HG03066 (cell line): ENCODE results near the gene LTO1.

Experiments
- ATAC-seq: cut with Tn5 transposase; IDR thresholded peaks from one replicate; pipeline ENCODE4 v1.9.1; 2021; ENCODE audit warnings: low read depth; ENCODE audit not compliant: unreplicated experiment

LTO1 gene

DNA sequence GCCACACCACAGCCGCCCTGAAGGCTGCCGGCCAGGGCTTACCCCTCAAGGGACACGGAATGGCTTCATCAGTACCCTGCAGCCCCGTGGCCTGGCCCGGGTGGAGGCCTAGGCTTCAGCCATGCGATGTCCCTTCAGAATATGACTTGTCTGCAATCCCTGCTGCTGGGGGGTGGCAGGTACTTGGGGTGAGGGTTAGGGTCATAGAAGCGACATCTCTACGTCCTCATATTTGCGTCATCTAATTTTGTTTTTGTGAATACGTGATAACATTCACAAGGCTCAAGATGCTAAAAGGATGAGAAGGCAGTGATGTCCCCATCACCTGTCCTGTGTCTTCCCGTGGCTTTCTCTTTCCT is 27.8 kb downstream of the LTO1 start:
- no peak for ATAC-seq

DNA sequence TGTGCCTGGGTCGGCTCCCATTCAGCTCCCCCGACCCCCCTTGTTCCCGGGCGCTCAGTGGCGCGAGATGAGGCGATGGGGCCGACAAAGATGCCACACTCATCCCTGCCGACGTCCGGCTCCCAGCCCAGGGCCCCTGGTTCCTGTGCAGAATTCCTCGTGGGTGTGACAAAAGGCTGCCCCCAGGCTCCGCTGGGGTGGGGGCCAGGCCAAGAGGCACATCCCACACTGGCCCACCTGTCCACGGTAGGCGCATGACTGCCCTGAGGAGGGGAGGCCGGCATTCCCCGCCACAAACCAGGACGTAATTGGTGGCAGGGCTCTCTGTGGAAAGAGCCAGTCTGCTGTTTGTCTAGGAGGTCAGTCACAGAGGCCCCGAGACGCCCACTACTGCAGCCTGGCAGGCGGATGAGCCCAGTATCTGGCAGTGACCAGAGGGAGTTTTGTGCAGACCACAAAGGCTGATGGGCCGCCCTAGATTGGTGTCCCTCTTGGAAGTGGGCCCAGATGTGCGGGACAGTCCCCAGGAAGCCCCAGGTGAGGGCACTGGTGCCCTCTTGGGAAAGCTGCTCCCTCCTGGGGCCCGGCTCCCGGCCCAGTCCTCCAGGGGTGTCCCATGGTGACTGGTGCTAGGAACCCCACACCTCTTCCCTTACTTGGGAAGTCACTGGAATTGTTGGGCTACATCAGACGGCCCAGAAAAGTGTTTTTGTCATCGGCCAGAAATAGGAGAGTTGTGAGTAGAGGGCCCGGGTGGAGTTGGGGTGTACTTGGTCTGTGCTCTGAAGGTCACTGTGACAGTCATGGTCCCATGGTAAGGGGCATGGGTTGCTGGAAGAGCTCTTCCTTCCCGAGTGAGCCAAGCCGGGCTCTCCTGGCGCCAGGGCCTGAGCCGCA is 28.4 kb downstream of the LTO1 start:
- ATAC-seq, result no peak

DNA sequence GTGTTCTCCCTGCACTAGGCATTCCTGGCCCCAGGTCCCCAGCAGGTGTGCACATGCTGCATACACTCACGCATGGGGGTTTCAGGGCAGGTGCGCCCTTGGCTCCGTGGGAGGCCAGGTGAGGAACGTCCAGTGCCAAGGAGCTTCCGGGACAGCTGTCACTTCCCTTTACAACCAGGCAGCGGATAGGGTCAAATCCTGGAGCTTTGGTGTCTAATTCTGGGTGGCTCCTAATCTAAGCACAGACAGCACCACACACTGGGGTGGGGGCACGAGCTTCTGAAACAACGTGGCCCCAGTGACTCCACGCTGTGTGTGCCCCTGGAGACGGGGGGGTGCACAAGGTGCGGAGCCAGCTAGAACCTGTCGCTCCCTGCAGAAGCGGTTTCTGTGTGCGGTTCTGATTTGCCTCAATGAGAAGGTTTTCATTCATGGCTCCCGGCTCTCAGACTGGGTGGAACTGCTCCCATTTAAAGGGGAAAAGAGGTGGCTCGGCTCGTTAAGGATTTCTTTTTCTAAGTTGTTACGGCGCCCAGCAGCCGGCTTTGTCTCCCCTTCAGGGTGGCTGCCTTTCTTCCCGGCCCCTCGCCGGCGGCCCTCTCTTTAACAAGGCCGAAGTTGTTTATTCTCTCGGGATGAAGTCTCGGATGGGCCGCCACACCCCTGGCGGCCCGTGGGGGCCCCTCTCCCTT is 29.2 kb downstream of the LTO1 start:
- ATAC-seq, result no peak

DNA sequence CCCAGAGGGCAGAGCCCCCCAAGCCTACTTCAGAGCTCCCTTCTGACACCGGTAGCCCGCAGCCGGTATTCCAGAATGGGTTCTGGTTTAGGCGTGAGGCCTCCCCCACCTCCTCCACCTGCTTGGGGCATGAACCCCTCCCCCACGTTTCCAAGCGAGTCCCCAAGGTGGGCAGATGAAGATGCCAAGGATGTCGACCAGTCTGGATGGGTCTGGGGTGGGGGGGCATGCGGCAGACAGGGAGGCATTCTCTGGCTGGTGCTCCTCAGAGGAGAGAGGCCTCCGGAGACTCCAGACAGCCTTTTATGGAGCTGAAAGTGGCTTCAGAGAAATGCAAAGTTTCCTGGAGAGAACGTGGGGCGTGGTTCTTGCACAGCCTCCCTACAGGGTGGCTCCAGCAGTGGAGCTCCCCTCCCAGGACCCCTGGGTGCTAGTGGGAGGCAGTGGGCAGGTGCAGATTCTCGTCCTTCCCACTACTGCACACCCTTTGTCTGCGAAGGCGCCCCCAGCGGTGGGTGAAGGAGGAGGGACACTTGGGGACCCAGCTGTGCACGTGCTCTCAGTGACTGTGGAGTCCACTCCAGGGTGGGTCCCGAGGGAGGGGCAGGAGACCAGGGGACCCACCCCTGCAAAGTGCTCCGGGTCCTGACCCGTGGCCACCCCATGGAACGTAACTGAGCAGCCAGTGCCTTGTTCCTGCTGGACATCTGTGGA is 30.0 kb downstream of the LTO1 start:
- no peak for ATAC-seq

DNA sequence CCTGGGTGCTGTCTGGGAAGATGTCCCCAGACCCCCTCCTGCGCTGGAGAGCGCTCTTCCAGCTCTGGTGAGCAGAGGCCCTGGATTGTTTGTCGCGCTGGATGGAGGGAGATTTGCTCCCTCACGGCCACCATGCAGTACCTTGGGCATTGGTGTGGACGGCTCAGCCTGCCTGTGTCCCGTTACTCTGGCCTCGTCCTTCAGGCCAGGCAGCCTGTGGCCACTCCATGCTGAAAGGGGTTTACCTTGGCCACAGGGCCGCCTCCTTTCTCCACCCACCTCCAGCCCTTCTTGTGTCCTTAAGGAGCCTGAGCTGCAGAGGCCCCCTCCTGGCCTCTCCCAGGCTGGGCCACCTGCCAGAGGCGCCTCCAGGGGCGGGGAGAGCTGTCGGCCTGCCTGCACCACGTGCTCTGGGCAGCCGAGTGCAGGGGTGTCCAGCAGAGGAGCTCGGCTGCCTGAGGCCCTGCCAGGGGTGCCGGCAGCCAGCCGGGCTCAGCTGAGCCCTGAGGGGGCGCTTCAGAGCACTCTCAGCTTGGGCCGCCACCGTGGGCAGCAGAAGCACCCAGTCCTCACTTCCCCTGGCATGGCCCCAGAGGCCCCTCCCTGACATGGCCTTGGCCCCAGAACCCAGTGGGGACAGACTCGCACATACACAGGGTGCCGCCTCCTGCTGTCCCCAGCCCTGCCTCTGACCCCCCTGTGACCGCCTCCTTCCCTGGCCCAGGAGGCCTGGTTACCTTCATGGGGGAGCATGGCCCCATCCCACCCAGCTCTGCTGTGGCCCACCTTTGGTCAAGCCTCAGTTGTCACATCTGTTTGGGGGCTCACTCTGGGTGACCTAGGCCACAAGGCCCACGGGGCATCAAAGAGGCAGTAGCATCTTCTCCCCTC is 30.8 kb downstream of the LTO1 start:
- no peak for ATAC-seq

DNA sequence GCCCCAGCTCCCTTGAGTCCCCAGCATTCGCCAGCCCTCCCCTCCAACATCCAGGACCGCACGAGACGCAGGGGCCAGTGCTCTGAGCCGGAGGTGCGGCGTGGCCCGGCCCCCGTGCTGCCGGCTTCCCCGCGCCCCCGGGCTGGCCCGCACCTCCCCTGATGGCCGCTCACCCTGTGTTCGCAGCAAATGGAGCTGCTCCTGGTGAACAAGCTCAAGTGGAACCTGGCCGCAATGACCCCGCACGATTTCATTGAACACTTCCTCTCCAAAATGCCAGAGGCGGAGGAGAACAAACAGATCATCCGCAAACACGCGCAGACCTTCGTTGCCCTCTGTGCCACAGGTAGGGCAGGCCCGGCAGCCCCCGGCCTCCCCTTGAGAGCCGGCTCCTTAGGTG is 31.5 kb downstream of the LTO1 start:
- ATAC-seq, result no peak

DNA sequence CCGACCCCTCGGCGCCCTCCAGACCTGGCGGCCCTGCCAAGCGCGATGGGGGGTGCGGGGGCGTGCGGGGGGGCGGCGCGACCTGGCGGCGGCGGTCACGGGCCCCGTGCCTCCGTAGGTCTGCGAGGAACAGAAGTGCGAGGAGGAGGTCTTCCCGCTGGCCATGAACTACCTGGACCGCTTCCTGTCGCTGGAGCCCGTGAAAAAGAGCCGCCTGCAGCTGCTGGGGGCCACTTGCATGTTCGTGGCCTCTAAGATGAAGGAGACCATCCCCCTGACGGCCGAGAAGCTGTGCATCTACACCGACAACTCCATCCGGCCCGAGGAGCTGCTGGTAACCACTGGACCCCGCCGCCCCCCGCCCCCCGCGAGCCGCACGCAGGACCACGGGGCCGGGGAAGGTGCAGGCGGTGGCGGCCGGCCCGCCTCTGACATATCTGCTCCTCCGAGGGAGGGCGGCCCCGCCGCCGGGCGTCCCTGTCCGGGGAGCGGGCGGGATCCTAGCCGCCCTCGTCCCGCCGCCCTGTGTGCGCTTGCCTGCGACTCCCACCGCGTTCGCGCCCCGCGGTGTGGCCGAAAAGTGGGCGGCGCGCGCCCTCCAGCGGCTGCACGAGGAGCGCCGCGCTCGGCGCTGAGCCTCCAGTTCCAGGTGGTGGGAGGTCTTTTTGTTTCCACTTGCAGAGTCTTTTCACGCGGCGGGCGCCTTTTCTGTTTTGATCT is 32.1 kb downstream of the LTO1 start:
- no peak for ATAC-seq

DNA sequence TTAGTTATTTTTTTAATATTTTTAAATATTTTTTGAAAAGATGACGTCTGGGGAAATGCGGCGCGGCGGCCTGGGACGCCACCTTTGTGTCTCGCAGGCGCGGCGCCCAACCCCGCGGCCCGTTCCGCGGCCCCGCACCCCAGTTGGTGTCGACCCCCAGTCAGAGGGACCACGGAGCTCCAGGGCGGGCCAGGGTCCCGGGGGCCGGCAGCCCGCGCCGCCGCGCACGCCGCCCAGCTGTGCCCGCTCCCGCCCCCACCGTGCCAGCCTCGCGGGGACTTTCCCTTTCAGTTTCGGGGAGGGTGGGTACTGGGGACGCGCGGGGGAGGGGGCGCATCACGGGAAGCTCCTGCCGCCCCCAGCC is 32.6 kb downstream of the LTO1 start:
- no peak for ATAC-seq

DNA sequence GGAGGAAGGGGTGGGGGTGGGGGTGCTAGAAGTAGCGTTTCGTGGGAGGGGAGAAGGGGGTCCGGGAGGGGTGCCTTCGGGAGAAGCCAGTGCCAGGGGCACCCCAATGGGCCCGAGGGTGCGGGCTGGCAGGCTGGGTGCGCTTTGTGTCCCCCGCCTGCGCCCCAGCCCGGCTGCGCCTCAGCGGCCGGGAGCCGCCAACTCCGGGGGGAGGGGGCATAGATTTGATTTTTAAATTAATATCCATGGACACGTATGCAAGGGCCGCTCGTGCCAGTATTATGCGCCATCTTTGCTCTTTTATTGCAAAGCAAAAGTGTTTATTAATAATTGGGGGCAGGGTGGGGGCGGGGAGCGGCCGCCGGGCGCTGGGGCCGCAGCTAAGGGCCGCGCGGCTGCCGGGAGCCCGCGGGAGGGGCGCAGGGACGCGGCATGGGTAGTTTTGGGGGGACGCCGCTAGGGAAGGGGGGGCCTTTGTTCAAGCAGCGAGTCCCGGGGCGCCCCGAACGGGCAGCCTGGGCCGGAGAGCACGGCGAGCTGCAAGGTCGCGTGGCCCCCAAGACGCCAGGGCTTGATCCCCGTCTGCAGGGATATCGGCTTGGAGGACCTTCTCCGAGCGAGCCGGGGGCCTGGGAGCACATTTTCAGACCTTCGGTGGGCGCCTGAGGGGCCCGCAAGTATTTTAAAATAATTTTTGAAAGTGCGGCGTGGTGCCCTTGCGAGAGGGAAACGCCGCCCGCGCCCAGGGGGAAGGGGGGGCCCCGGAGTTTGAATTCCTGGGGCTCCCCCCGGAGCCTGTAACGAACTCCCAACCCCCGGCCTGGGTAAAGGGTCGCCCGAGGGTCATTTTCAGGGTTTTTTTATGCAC is 33.2 kb downstream of the LTO1 start:
- ATAC-seq, result no peak

DNA sequence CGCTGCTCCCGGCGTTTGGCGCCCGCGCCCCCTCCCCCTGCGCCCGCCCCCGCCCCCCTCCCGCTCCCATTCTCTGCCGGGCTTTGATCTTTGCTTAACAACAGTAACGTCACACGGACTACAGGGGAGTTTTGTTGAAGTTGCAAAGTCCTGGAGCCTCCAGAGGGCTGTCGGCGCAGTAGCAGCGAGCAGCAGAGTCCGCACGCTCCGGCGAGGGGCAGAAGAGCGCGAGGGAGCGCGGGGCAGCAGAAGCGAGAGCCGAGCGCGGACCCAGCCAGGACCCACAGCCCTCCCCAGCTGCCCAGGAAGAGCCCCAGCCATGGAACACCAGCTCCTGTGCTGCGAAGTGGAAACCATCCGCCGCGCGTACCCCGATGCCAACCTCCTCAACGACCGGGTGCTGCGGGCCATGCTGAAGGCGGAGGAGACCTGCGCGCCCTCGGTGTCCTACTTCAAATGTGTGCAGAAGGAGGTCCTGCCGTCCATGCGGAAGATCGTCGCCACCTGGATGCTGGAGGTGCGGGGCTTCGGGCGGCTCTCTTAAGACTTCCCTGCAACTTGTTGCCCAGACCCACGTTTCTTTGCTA is 34.1 kb downstream of the LTO1 start, which contains the start of gene CCND1:
CCND1 (plus strand) TSS at position 162 of the 587 bp plus-strand sequence; CDS start at position 320, 158 bp downstream.
- ATAC-seq, result no peak

DNA sequence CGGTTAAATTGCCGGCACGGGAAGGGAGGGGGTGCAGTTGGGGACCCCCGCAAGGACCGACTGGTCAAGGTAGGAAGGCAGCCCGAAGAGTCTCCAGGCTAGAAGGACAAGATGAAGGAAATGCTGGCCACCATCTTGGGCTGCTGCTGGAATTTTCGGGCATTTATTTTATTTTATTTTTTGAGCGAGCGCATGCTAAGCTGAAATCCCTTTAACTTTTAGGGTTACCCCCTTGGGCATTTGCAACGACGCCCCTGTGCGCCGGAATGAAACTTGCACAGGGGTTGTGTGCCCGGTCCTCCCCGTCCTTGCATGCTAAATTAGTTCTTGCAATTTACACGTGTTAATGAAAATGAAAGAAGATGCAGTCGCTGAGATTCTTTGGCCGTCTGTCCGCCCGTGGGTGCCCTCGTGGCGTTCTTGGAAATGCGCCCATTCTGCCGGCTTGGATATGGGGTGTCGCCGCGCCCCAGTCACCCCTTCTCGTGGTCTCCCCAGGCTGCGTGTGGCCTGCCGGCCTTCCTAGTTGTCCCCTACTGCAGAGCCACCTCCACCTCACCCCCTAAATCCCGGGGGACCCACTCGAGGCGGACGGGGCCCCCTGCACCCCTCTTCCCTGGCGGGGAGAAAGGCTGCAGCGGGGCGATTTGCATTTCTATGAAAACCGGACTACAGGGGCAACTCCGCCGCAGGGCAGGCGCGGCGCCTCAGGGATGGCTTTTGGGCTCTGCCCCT is 34.7 kb downstream of the LTO1 start:
- no peak for ATAC-seq

DNA sequence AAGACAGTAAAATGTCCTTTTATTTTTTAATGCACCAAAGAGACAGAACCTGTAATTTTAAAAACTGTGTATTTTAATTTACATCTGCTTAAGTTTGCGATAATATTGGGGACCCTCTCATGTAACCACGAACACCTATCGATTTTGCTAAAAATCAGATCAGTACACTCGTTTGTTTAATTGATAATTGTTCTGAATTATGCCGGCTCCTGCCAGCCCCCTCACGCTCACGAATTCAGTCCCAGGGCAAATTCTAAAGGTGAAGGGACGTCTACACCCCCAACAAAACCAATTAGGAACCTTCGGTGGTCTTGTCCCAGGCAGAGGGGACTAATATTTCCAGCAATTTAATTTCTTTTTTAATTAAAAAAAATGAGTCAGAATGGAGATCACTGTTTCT is 35.3 kb downstream of the LTO1 start:
- no peak for ATAC-seq

DNA sequence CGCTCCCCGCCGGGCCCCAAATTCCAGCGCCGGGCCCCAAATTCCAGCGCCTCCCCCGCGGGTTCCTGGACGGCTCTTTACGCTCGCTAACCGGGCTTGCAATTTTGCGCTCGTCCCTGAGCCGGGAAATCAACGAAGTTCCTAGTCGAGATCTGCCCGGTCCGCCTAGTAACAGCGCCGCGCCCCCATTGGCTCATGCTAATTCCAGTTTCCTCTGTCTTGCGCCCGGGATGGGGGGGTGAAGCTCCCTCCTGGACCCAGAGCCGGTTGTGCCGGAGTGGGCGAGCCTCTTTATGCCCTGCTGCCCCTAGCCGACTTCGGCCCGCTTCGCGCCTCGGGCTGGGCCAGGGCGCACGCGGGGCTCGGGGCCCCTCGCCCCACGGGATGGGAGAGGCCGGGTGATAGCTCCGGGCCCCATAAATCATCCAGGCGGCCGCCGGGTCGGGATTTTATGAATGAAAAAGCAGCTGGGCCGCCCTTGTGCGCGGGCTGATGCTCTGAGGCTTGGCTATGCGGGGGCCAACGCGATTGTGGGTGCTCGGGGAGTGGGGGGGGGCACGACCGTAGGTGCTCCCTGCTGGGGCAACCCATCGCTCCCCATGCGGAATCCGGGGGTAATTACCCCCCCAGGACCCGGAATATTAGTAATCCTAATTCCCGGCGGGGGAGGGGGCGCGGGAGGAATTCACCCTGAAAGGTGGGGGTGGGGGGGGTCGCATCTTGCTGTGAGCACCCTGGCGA is 36.0 kb downstream of the LTO1 start:
- no peak for ATAC-seq

DNA sequence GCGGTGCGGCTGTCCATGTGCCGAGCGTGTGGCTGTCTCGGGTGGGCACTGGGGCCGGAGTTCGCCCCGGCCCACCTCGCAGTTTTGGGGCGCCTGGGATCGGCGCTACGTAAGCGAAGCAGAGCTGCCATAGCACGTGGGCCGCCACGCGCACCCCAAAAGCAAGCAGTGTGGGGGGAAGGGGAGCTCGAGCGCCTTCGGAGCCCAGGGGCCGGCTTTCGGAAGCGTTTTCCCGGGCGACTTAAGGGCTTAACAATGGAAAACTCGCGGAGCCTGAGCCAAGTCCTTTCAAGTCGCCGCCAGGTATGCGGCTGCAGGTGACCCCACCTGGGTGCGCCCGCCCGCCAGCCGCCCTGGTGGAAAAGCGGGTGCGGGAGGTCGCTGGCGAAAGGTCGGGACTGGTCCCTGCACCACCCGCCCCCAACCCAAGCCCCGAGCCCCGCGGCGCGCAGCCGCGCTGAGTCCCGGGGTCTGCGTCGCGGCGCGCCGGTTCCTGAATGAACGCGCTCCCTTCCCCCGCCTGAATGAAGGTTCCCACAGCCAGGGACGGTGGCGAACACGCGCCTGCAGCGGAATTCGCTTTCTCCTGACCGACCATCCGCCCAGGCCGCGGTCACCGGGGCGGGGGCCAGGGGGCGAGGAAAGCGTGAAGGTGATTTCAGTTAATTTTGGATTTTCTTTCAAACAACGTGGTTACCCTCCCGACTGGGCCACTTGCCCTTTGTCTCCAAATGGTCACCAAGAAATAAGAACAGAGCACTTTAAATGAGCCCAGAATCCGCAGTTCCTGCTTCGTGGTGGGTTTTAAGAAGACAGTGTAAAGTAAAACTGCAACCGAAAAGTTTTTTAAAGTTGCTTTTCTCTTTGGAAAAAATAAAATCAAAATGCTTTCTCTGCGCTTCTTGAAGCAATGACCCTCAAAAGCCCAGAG is 36.9 kb downstream of the LTO1 start:
- ATAC-seq, result no peak

DNA sequence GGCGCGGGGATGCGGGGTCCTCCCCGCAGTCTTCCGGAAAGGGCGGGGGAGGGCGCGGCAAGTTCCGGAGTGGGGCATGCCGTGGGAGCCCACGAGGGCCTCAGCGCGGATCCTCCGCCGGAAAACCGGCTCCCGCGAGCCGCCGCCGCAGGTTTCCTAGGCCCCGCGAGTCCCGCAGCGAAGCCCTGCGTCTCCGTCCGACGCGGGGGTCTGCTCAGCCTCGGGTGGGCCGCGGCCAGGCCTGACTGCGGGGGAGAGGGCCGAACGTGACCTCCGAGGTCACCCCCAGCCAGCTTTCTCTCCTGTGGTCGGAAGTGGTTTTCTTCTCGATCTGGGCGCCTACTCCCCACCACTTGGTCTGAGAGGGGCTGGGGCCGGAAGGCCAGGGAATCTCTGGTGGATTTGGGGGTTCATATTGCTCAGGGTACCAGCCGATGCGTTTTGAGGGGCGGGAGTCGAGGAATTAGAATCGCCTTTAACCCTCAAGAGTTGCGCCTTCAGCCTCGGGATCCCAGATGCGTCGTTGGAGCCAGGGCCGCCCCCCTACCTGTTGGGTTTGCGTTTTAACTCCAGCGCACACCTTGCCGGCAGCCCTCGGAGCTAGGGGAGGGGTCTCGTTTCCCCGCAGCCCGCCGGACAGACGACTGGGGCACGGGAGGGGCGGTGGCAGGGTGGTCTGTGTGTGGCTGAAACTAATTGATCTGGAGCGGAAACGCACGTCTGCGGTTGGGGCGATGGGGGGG is 37.8 kb downstream of the LTO1 start:
- no peak for ATAC-seq
